HG02885 (cell line): ENCODE results near the gene PCDH15.
"Not testable (repeated sequence)": the region's sequence is repeated elsewhere in the genome, so short reads cannot be mapped to it uniquely, and the experiment has no call there.

Source experiments
- ATAC-seq: cut with Tn5 transposase; IDR thresholded peaks from one replicate; pipeline ENCODE4 v1.9.1; 2021; ENCODE audit warnings: mild to moderate bottlenecking; ENCODE audit not compliant: unreplicated experiment, poor library complexity

The PCDH15 gene

DNA sequence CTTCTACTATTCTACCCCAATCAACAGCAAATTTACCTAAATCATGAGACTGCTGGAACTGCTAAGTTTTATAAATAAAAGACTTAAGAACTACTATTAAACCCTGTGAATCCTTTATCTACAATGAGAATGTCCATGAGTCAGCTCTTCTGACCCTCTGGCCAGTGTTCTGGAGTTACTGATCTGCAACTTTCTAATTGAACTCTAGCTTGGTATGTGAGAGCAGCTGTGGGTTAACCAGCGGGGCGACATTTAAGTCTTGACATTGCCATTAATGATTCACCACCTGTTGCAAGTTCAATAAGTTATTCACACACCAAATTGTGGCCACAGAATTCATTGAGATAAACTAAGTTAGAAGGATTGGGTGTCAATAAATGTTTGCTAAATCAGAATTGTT is 359.8 kb downstream of the PCDH15 start:
- ATAC-seq = no peak

DNA sequence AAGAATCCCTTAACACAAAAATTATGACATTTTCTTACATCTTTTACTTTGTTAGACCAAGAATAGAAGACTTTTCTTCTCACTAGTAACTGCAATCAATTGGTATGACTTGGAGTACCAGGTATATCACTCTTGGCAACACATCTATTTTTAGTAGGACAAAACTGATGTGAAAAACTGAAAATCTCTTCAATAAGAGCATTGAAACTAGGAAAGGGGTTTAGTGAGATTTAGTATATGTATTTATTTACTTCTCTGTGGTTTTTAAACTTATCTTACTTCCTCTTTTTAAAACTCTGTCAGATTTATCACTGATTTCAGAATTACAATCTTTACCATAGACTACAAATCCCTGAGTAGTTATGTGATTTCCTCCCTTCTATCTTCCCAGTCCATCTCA is 366.2 kb downstream of the PCDH15 start:
- ATAC-seq = peak; percentile 79

DNA sequence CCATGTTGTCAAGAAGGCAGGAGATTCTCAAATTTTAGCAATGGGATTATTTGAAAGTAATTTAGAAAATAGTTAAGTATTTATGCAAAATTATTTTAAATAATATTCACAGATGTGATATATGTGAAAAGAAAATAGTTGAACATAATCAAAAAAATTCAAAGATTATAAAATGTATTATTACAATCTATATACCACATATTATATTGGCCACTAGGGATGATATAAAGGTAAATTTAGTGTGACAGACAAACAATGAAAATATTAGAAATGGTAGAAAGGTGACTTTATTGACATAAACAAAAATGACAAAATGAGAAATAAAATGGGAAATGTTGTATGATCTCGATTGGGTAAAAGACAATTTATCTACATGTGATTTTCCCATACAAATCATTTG is 385.5 kb downstream of the PCDH15 start:
- no peak for ATAC-seq

DNA sequence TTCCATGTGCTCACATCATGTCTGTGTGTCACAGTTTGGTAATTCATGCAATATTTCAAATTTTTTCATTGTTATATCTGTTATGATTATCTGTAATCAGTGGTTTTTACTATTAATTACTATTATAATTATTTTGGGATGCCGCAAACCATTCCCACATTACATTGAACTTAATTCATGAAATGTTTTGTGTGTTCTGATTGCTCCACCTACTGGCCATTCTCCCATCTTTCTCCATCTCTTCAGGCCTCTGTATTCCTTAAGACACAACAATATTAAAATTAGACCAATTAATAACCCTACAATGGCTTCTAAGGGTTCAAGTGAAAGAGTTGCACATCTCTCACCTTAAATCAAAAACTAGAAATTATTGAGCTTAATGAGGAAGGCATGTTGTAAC is 398.5 kb downstream of the PCDH15 start:
- ATAC-seq = no peak

DNA sequence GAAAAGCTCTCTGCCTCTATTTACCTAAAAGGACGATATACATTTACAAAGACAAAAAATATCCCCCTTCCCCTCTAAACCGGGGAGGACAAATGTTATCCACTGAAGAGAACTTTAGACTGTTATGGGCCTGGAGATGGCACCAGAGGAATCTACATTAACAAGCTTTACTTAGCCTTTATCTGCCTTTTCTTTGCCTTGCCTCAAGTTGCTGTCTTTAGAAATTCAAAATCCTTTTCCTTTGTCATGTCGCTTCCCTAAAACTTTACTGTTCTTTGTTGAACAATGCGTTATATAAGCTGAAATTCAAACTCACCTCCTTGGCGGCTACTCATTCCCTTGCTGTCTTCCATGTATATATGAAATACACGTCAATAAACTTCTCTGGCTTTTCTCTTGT is 405.0 kb downstream of the PCDH15 start:
- ATAC-seq = no peak

DNA sequence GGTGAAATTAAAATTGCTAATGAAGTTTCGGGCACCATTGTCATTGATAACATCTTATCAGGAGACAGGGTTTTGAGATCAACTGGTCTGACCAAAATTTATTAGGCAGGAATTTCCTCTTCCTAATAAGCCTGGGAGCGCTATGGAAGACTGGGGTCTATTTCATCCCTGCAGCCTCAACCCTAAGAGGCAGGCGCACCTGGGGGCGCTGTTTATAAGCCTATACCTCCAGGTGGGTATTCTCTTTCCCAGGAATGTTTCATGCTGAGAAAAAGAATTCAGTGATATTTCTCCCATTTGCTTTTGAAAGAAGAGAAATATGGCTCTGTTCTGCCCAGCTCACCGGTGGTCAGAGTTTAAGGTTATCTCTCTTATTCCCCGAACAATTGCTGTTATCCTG is 406.4 kb downstream of the PCDH15 start:
- ATAC-seq = not testable (repeated sequence)

DNA sequence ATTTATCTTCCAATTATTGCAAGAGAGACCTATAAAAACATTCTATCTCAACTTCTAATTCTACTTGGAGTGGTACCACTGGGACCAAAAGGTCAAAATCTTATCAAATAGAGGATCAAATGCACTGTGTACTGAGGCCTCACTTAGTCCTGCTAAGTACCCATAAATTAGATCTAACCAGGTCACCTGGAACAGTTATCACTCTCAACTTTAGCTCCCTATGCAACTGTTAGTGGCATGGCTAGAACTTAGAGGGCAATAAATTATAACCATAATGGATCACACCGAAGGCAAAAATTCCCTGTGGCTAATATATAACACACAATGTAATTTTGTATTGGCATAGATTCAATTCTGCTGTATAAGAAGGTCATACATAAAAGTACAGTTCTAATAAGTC is 428.9 kb downstream of the PCDH15 start:
- ATAC-seq = no peak

DNA sequence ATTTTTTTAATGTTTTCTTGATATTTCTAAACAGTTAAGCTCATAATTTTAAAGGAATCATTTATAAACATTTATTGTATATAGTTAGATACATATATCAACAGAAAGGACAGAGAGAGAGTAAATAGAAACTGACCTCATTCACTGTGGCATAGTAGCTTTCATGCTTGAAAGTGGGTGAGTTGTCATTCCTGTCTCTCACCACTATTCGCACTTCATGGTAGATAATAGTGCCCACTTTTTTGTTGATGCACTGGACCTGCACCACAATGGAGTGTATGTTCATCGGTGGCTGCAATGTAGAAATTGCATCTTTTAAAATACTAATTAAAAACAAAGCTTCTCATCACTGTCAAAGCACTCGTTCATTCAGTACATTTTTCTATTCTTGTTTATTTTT is 432.0 kb downstream of the PCDH15 start:
- no peak for ATAC-seq

DNA sequence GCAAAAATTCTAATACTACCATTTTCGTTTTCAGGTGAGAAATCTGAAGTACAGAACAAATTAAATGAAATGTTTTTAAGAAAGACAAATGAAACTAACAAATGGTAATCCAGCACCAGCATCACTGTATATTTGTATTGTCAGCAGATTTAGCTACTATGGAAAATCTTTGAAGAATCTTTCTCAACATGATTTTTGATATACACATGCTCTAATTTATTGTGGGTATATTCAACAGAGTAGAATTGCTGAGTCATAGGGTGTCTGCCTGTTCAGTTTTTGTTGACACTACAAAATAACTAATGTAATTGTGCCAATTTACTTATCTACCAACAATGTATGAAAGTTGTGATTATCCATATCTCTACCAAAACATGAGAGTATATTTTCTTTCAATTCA is 437.6 kb downstream of the PCDH15 start:
- no peak for ATAC-seq

DNA sequence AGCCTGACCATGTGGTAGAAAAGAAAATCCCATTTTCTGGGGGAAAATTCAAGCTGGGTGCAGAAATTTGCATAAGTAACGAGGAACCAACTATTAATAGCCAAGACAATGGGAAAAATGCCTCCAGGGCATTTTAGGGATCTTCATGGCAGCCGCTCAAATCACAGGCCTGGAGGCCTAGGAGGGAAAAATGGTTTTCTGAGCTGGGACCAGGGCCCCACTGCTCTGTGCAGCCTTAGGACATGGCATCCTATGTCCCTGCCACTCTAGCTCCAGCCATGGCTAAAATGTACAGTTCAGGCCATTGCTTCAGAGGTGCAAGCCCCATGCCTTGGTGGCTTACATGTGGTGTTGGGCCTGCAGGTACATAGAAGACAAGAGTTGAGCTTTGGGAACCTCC is 459.0 kb downstream of the PCDH15 start:
- ATAC-seq = no peak

DNA sequence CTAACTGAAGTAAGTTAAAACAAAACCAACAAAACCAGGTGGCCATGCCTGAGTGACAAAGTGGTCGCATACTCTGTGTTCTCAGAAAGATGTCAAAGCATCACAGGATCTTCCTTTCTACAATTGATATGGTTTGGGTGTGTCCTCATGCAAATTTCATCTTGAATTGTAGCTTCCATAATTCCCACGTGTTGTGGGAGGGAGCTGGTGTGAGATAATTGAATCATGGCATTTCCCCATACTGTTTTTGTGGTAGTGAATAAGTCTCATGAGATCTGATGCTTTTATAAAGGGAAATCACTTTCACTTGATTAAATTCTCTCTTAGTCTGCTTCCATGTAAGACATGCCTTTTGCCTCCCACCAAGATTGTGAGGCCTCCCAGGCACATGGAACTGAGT is 465.7 kb downstream of the PCDH15 start:
- ATAC-seq = no peak

DNA sequence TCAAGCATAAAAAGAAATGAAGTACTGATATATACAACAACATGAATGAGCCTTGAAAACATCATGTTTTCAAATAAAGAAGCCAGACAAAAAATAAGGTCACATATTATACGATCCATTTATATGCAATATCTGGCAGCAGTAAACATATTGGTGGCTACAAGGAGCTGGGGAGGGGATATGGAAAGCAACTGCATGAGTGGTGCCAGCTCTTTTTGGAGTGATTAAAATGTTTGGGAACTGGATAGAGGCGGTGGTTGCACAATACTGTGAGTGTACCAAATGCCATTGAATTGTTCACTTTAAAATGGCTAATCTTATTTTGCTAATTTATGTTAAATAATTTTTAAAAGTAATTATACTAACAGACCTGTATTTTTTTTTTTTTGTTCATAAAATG is 481.7 kb downstream of the PCDH15 start:
- ATAC-seq = no peak

DNA sequence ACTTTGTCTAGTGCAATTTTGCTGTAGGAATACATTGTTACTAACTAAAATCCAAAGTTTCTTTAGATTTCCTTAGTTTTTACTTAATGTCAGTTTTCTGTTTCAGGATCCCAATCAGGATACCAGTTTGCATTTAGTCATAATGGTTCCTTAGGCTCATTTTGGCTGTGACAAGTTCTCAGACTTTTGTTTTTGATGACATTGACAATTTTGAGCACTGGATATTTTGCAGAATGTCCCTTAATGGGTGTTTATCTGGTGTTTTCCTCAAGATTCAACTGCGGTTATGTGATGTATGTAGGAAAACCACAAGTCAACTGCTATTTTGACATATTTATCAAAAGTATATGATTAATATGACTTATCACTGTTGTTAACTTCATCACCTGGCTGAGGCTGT is 482.6 kb downstream of the PCDH15 start:
- ATAC-seq = no peak

DNA sequence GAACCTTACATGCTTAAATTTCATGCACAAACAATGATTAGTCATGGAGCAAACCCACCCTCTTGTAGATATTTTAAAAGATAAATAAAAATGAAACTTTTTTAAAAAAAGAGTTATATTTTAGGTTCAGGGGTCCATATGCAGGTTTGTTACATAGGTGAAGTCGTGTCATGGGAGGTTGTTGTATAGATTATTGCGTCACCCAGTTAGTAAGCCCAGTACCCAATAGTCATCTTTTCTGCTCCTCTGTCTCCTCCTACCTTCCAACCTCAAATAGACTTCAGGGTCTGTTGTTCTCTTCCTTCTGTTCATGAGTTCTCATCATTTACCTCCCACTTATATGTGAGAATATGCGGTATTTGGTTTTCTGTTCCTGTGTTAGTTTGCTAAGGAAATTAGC is 486.6 kb downstream of the PCDH15 start:
- ATAC-seq = no peak

DNA sequence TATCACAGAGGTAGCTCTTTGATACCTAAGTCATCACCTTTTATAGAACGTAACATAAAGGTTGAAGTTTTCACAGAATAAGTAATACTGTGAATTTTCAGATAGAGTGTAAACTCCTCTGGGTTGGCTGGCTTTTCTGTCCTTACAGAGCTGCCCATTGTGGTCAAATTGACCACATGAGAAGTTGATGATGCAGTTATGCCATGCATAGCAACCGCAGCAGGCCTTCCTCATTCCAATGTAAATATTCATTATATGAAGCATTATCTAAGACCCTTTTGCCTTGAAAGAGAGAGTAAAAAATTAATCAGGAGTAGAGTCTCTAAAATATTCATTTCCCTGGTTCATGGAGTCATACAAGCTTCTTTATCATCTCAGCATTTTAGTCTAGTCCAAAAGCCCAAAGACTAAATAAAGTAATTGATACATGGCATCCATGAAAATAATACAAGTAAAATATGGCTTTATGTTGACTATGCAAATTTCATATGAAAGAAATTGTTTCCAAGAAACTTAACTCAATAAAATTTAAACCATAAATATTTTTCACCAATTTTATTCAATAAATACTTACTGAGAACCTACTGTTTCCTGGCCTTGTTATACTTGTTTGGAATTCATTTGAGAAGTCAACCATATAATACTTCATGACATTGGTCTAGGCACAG is 516.4 kb downstream of the PCDH15 start:
- no peak for ATAC-seq

DNA sequence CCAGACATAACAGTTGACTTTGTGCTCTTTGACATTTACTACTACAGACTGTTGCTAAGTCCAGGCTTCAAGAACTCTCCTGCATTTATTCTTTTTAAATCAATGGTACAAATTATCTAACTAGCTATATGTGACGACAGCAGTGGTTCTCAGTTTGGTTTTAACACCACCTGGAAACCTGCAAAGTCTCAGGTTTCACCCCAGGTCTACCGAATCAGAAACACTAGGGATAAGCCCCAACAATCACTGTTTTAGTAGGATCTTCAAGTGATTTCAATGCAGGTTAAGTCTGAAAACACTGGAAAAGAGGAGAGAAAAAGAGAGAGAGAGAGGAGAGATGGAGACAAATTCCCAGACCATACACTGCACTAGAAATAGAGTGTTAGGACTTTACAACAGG is 519.0 kb downstream of the PCDH15 start:
- ATAC-seq = no peak

DNA sequence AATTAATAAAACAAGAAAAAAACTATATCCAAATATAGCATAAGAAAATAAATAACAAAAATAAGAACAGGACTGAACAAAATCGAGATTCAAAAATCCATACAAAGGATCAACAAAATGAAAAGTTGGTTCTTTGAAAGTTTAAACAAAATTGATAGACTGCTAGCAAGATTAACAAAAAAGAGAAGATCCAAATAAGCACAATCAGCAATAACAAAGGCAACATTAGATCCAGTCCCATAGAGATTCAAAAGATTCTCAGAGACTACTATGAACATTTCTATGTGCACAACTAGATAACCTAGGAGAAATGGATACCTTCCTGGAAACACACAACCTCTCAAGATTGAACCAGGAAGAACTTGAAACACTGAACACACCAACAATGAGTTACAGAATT is 534.6 kb downstream of the PCDH15 start:
- no peak for ATAC-seq

DNA sequence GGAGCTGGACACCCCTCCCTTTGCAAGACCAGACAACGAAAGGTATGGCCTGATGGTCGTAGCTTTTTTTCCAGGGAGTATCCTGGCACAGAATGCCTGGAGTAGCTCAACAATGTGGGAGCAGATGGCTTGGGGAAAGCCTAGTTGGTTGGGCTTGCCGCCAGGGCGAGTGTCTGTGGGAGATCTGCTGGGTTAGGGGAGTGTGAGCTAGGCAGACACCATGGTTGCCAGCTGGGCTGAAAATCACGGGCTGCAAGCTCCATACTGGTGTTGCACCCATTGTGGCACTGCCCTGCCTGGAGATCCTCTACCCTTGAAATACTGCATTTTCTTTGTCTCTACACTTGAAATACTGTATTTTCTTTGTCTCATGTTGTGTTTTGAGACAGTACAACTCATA is 538.3 kb downstream of the PCDH15 start:
- ATAC-seq = no peak

DNA sequence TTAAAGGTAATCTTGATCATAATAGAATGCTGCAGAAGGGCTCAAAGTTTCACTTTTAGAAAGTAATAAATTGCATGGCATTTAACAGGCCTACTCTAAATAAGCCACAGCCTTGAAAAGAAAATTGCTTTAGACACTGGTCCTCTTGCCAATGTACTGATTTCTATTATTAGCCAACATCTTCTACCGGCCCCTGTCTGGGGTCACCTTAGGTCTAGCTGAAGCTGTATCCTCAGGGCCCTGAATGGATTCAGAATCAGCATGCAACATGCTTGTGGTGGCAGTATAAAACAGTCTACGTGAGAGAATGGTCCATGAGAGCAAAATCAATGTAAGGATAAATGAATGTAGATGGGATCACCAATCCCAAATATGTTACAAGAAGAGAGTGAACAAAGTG is 541.9 kb downstream of the PCDH15 start:
- no peak for ATAC-seq

DNA sequence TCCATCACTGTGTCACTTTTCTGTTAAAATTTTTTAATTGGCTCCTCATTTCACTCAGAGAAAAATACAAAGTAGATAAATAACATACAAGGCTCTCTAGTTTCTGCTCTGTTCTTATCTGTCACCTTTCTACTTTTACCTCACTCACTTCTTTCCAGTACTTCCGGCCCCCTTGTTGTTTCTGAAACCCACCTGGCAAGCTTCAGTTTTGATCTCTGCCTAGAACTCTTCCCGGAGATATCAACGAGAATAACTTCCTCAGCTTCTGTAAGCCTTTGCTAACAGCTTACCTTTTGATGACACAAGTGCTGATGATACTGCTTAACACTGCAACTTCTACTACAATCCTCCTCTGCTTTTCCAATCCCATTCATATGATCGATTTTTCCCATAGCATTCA is 566.2 kb downstream of the PCDH15 start:
- no peak for ATAC-seq

DNA sequence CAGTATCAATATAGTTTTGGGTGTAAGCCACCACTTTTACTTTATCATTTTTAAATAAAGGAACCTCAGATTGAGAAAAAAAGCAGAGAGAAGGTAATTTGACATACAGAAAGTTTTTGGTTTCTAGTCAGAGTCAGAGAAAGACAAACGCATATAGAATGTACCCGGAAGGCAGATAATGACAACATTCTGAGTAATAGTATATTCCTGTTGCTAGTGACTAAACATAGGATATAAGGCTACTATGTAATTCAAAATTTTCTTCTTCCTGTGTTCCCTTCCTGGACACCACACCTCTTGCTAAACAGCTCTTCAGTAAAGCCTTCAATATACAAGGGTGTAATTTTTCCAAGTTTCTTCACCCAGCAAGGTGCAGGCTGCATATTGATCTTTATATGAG is 597.6 kb downstream of the PCDH15 start:
- ATAC-seq = no peak

DNA sequence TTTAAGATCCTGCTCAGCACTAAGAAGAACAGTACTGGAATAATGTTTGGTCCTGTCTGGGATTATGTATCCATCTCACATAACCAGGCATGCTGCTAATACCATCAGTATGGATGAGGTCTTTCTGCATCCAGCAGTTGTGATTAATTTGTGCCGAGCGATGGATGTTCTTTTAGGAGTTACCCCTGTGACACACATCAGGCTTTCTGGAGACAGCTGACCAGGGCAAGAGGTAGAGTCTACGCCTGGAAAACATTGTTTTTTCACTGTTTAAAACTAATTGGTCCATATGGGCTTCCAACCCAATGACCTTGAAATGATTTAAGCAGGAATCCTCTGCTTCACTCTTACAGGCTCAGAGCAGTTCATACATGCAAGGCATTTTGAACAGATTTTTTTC is 603.0 kb downstream of the PCDH15 start:
- ATAC-seq = no peak

DNA sequence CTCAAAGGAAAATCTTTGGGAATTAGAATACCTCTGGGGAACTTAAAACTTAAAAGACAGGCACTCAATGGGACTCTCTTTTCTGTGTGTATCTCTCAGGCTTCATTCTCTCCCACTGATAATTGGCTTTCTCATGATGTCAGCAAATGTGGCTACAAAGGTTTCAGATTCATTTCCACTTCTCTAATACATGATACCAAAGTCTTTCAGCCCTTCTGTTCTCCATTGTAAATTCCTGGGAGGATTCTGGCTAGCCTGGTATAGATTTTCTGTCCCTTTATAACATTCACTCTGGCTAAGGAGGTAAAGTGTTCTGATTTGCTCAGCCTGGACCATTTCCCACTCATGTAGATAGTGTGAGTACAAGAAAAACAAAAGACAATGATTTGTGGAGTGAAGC is 606.2 kb downstream of the PCDH15 start:
- no peak for ATAC-seq
